IPS-18c (cell line): ENCODE measurements around the gene POGZ.
A peak's percentile ranks its signal among the peaks of the same experiment; 100 is the strongest.

Source experiments
- H3K4me3 ChIP-seq: 2 replicates; pipeline ENCODE4 v1.7.0; 2013; ENCODE audit warnings: low read depth, mild to moderate bottlenecking, low read length, moderate library complexity; ENCODE audit not compliant: insufficient read depth
- H3K9me3 ChIP-seq: one replicate; pipeline ENCODE4 v1.6.1; 2013; ENCODE audit warnings: mild to moderate bottlenecking, low read length, moderate library complexity; ENCODE audit not compliant: control insufficient read depth, insufficient read depth

POGZ gene

GRCh38 chr1:151485685-151486255, 26.5 kb upstream of the POGZ start:
- Histone ChIP-seq H3K9me3 (no peaks in the 10 kb centered on the region), H3K4me3 (no peak overlapping the region)

- H3K9me3 ChIP-seq, result no peaks in the 10 kb centered on the region
- no peak overlapping the region for H3K4me3 ChIP-seq
Observed at GRCh38 chr1:151482017-151482416, 22.7 kb upstream of the POGZ start.

GRCh38 chr1:151479462-151479861, 20.2 kb upstream of the POGZ start:
- H3K9me3 ChIP-seq, result no peaks in the 10 kb centered on the region
- H3K4me3 ChIP-seq, result no peak overlapping the region

GRCh38 chr1:151478923-151479322, 19.6 kb upstream of the POGZ start:
- H3K4me3 ChIP-seq, result no peak overlapping the region
- no peaks in the 10 kb centered on the region for H3K9me3 ChIP-seq

- Histone ChIP-seq H3K4me3 (no peak overlapping the region), H3K9me3 (no peaks in the 10 kb centered on the region)
Observed at GRCh38 chr1:151478140-151478812, 19.0 kb upstream of the POGZ start.

- Histone ChIP-seq H3K9me3 (no peaks in the 10 kb centered on the region), H3K4me3 (no peak overlapping the region)
Observed at GRCh38 chr1:151477066-151477465, 17.8 kb upstream of the POGZ start.

GRCh38 chr1:151476083-151476482, 16.8 kb upstream of the POGZ start:
- Histone ChIP-seq H3K4me3 (no peak overlapping the region), H3K9me3 (no peaks in the 10 kb centered on the region)

GRCh38 chr1:151475175-151475574, 15.9 kb upstream of the POGZ start:
- Histone ChIP-seq H3K4me3 (no peak overlapping the region), H3K9me3 (no peaks in the 10 kb centered on the region)

- Histone ChIP-seq H3K4me3 (no peak overlapping the region), H3K9me3 (no peaks in the 10 kb centered on the region)
Observed at GRCh38 chr1:151474745-151475144, 15.5 kb upstream of the POGZ start.

- Histone ChIP-seq H3K4me3 (peak overlapping the region; percentile 51), H3K9me3 (no peaks in the 10 kb centered on the region)
Observed at GRCh38 chr1:151472856-151473731, 13.8 kb upstream of the POGZ start.

GRCh38 chr1:151465026-151465425, 5.7 kb upstream of the POGZ start:
- no peaks in the 10 kb centered on the region for H3K9me3 ChIP-seq
- no peak overlapping the region for H3K4me3 ChIP-seq

- Histone ChIP-seq H3K9me3 (no peaks in the 10 kb centered on the region), H3K4me3 (no peak overlapping the region)
Observed at GRCh38 chr1:151461694-151462093, 2.4 kb upstream of the POGZ start.

- Histone ChIP-seq H3K4me3 (peak overlapping the region; percentile 40), H3K9me3 (no peaks in the 10 kb centered on the region)
Observed at GRCh38 chr1:151458802-151459330, 428 bp downstream of the POGZ start.

GRCh38 chr1:151457911-151458801, 1.1 kb downstream of the POGZ start:
- no peaks in the 10 kb centered on the region for H3K9me3 ChIP-seq
- H3K4me3 ChIP-seq, result peak overlapping the region; percentile 68

- H3K9me3 ChIP-seq, result no peaks in the 10 kb centered on the region
- no peak overlapping the region for H3K4me3 ChIP-seq
Observed at GRCh38 chr1:151455966-151456365, 3.3 kb downstream of the POGZ start.

GRCh38 chr1:151455231-151455630, 4.1 kb downstream of the POGZ start:
- Histone ChIP-seq H3K9me3 (no peaks in the 10 kb centered on the region), H3K4me3 (no peak overlapping the region)

GRCh38 chr1:151447696-151448095, 11.6 kb downstream of the POGZ start:
- Histone ChIP-seq H3K4me3 (no peak overlapping the region), H3K9me3 (no peaks in the 10 kb centered on the region)
